Activated CD4-positive, alpha-beta T cell treated with anti-CD3 and anti-CD28 coated beads, Interleukin-2, Interleukin-4, amounts not matched to agents 100 ng/mL and 50 ng/mL, durations not matched to agents 16 hours and 8 hours (primary cell): ENCODE results near the gene PRXL2A.
A peak's percentile ranks its signal among the peaks of the same experiment; 100 is the strongest.
"Not testable (repeated sequence)": the region's sequence is repeated elsewhere in the genome, so short reads cannot be mapped to it uniquely, and the experiment has no call there.

Experiments used
- DNase-seq: peaks from one replicate; pipeline ENCODE4 v3.0.0-alpha.2; 2020; ENCODE audit warnings: low spot score

The PRXL2A gene

DNA sequence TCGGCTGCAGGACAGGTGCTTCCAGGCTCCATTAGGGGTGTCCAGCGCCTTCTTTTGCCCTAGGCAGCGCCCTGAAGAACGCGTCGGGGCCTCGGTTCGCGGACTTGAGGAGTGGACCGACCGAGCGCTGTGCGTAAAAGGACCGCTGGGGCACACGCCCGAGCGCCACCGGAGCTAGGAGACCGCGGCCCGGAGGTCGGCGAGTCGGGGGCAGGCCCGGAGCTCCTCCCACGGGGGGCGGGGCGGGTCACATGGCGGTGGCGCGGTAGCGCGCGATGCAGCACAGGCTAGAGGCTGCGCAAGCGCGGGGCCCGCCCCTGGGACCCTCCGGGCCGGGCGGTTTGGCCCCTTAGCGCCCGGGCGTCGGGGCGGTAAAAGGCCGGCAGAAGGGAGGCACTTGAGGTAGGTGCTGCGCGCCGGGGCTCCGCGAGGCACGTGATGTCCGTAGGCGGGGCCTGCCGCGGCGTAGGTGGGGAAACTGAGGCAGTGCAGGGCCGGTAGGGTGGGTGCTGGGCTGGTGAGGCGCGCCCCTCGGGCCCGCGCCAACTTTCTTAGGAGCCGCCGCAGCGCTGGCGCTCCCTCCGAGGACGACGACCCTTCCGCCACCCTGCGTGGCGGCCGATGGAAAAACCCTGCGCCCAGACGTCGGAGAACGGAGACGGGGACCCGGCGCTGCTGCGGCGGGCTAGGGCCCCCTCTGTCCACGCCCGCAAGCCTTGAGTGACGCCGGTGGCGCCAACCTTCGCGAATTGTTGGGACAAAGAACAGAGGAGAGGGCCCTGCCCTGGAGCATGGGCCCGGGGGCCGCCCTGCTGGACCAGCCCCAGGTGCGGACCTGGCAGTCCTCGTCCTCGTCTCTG lies at the start of gene PRXL2A:
Gene PRXL2A (plus strand): TSS at position 310 of the 860 bp plus-strand sequence. CDS start 11,917 bp downstream, outside the sequence.
- DNase-seq = peak; percentile 76

DNA sequence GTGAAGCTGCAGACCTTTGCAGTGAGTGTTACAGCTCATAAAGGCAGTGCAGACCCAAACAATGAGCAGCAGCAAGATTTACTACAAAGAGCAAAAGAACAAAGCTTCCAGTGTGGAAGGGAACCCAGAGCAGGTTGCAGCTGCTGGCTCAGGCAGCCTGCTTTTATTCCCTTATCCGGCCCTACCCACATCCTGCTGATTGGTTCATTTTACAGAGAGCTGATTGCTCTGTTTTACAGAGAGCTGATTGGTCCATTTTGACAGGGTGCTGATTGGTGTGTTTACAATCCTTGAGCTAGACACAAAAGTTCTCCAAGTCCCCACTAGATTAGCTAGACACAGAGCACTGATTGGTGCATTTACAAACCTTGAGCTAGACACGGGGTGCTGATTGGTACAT lies 49.4 kb upstream of the PRXL2A start:
- DNase-seq = not testable (repeated sequence)

- DNase-seq = no peak
These were observed 48.7 kb upstream of the PRXL2A start for GRCh38 chr10:80359644-80360043.

DNA sequence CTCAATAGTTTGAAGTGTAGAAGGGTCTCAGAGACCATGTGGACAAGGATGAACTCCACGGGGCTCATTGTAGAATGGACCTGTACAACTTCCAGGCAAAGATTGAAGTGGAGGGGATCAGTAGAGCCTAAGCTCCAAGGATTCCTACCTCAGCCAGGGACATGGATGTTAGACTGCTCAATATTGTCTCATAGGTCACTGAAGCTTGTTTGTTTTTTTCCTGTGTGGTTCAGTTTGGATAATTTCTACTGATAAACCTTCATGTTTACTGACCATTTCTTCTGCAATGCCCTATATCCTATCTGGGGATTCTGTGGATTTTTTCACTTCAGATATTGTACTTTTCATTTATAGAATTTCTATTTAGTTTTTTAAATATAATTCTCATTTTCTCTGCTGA lies 42.8 kb upstream of the PRXL2A start:
- no peak for DNase-seq

DNA sequence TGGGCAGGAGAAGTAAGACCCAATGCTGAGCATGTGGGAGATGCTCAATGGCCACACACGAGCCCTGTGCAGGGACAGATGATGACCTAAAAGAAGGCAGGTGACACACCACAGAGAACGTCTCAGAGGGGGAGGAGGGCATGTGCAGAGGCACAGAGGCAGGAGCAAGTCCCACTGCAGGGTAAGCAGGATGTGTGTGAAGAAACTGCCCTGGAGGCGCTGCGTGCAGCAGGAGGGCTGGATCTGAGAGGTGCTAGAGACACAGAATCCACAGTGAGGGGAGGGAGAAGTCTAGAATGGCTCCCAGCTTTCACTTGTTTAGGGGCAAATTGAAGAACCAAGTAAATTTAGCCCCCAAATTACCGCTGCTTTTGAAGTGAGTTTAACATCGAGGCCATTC lies 36.9 kb upstream of the PRXL2A start:
- no peak for DNase-seq

GRCh38 chr10:80372675-80373074 lies 35.7 kb upstream of the PRXL2A start:
- DNase-seq = no peak

DNA sequence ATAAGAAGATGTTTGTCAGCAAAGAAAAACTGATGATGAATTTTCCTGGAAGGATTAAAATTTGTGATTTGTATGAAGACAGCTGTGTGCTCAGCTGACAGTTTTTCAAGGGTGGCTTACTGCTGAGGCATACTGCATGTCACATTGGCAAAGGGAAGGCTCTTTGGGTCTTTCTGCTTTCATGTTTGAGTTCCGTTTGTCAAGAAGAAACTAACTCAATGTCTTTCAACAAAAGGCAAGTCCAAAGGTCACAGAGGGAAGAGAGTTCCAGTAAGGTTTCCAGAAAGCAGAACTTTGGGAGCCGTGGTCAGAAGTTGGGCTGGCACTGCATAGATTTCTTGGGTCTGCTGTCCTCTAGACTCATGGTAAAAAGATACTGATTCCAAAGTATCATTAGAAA lies 34.8 kb upstream of the PRXL2A start:
- no peak for DNase-seq

- no peak for DNase-seq
These were observed 28.6 kb upstream of the PRXL2A start for GRCh38 chr10:80379701-80380100.

DNA sequence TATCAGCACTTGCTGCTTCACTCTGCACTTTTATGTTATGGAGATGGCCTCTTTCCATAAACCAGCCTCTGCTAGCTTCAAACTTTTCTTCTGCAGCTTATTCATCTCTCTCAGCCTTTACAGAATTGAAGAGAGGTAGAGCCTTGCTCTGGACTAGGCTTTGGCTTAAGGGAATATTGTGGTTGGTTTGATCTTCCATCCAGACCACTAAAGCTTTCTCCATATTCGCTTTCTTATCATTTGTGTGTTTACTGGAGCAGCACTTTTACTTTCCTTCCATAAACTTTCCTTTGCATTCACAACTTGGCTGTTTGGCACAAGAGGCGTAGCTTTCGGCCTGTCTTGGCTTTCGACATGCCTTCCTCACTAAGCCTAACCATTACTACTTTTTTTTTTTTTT lies 28.2 kb upstream of the PRXL2A start:
- no peak for DNase-seq

DNA sequence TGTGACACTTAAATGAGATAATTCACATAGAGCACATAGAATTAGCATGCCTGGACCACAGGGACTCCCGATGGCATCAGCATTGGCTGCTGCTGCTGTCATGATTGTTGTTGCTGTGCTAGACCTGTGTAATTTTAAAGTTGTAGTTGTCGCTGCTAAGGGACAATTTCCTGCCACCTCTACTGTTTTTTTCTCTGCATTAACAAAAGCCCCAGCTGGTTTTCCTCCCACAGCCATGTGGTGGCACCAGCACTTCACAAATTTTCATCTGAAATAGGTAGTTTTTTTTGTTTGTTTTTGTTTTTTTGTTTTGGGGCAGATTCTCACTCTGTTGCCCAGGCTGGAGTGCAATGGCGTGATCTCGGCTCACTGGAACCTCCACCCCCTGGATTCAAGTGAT lies 25.4 kb upstream of the PRXL2A start:
- DNase-seq = peak; percentile 55

DNA sequence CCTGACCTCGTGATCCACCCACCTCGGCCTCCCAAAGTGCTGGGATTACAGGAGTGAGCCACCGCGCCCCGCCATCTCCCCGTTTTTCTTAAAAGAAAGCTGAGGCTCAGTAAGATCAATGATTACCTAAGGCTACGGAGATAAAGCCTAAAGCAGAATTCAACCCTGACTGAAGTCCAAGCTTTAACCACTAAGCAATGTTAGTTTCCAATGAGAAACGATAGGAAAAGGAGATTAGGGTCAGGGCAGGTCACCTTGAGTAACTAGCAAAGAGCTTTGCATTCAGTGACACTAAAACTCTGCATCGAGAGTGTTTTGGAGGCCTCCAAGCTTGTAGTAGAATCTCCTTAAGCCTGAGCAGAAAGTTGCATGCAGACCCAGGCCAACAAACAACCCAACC lies 17.6 kb upstream of the PRXL2A start:
- no peak for DNase-seq

DNA sequence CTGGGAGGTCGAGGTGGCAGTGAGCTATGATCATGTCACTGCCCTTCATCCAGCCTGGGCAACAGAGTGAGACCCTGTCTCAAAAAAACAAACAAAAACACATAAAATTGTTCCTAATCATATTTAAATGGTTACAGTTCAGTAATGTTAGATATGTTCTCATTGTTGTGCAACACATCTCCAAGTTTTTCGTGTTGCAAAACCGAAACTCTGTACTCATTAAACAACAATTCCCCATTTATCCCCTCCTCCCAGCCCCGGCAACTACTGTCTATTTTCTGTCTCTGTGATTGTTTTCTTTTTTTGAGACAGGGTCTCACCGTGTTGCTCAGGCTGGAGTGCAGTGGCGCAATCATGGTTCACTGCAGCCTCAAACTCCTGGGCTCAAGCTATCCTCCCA lies 16.1 kb upstream of the PRXL2A start:
- no peak for DNase-seq

GRCh38 chr10:80394358-80394916 lies 13.9 kb upstream of the PRXL2A start:
- no peak for DNase-seq

DNA sequence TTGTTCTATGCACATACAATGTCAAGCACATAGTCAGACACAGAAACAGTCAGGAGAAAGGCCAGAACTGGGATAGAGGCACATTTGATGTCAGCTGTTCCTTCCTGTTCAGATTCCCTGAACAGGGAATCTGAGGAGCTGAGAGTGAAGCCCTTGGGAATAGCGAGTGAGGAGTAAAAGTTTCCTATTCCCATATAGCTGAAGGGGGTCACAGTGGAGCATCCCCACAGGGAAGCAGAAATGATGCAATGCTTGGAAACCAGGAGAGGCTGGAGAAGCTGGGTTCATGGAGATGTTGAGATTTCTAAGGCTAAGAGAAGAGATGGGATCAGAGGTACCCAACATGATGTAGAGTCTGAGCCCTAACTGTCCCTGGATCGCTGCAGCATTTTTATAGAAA lies 11.3 kb upstream of the PRXL2A start:
- no peak for DNase-seq

DNA sequence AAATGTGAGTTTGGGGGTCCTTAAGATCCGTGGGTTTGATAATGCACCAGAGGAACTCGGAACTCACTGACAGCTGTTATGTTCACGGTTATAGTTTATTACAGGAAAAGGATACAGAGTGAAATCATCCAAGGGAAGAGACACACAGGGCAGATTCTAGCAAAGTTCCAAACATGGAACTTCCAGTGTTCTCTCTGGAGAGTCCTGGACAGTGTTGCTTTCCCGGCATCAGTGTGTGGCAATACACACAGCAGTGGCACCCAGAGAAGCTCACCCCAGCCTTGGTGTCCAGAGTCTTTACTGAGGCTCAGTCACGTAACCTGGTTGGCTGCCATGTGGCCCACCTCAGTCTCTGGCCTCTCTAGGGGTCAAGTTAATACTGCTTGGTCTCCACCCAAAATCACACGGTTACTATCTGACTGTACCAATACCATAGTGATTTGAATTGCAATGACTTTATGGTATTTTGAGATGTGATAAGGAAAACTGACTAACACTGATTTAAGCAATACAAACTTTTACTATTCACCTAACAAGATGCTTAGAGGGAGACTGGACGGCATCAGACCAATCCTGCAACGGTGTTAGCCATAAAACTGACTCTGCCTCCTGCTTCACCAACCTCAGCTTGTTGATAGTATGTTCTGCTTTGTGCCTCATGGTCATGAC lies 8.1 kb upstream of the PRXL2A start:
- no peak for DNase-seq

DNA sequence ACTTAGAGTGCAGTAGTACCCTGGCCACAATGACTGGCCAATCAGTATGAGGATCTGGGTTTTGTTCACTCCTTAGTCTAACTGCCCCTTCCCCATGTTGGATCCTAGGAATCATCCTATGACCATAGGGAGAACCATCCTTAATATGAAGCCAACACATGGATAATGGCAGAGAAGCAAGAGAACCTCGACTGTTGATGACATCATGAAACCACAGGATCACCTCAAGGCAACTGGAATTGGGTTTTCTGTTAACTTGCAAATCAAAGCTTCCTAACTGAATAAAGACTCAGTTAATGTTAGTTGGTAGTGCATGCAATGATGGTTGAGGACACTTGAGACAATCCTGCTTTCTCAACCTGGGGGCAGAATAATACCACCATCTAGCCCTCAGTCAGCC lies 3.3 kb upstream of the PRXL2A start:
- no peak for DNase-seq

DNA sequence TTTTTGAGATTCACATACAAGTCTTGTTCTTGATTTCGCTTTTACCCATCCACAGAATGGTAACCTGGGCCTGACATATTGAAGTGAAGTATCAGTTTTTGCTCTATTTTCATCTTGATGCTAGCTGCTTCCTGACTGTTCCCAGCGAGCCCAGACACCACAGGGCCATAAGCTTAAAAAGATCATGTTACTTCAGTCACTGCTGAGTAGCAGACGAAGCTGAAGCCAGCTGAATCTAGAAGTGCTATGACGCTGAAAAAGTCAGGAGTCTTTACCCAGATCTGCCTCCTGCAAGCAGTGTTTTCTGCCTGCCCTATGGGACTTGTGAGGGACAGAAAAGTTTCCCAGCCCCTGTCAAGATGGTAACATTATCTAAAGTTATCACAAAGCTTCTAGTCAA lies 2.7 kb upstream of the PRXL2A start:
- DNase-seq = no peak

GRCh38 chr10:80406204-80406603 lies 2.1 kb upstream of the PRXL2A start:
- no peak for DNase-seq

DNA sequence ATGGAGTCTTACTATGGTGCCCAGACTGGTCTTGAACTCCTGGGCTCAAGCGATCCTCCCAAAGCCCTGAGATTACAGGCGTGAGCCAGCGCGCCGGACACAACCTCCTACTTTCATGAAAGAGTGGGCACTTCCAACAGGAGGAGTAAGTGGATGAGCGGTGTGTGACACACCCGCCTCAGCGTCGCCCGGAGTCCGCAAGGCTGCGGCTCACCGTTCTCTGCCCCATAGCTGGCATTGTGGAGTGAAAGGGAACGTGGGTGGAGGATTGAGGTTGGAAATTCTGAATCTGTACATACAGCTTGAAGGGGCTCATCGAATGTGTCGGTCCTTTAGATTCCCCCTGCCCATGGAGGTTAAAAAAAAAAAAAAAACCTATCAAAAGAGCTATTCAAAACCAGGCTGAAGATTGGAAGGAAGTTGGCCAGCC lies 524 bp upstream of the PRXL2A start:
- DNase-seq = peak; percentile 27

DNA sequence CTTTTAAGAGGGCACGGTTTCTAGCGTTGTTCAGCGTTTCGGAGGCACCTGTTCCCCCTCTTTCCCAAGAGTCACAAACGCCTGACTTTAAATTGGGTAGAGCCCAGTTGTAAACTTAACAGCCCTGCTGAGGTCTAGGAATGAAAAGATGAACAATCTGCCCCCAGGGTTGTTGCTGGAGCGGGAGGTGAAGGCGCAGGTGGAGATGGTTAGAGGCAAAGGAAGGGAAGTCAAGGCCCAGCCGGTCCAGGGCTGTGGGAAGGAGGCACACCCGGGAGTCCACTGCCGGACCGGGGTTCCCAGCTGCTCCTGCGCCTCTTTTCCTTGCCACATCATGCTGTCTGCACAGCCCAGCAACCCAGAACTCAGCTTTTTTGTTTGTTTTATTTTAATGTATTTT lies 770 bp downstream of the PRXL2A start:
- no peak for DNase-seq

GRCh38 chr10:80410122-80410521 lies 1.8 kb downstream of the PRXL2A start:
- DNase-seq = no peak

DNA sequence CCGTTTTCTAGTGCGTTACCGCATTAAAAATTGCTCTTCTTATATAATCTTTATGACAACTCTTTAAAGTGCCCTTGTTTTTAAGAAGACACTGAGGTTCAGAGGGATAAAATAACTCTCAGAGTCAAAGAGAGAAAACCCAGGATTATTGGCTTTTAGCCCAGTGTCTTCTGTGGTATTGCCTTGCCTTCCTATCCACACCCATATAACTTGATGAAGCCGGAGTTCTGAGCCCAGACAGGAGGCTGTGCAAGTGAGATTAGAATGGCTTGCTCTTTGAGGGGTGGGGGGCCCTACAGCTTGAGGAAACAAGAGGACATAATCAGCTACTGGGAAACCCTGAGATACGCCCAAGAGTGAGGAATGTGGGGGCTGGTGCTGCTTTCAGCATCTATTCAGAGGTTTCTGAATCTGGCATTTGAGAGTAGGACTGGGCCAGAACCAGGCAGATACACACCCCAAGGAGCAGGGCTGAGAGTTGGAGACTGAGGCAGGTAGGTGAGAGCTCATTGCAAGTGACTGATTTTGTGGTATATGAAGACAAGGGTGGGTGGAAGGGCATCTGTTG lies 2.3 kb downstream of the PRXL2A start:
- no peak for DNase-seq

- DNase-seq = no peak
These were observed 2.9 kb downstream of the PRXL2A start for GRCh38 chr10:80411267-80411668.
